ENCODE measurements around the gene SMIM43.
"Not testable (repeated sequence)": the region's sequence is repeated elsewhere in the genome, so short reads cannot be mapped to it uniquely, and the experiment has no call there.

SMIM43 gene

DNA sequence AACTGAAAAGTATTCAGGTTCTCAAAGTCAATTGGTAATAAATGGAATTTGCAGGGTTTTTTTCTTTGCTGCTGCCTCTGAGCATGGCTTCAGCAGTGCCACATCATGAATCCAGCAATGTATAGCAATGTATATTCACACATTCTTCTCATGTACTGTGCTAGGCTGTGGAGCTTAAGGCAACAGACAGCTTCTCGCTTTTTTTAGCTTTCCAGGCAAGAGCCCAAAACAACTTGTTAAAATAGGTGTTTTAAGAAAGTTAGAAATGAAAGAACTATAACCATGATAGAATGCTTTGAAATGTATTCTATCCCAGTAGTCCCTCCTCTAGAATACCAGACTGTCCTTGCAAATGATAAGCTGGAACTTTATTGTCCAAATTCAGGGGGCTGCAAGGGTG lies 30.4 kb downstream of the SMIM43 start:
- no peak for DNase-seq (ENCODE audit: low spot score)

DNA sequence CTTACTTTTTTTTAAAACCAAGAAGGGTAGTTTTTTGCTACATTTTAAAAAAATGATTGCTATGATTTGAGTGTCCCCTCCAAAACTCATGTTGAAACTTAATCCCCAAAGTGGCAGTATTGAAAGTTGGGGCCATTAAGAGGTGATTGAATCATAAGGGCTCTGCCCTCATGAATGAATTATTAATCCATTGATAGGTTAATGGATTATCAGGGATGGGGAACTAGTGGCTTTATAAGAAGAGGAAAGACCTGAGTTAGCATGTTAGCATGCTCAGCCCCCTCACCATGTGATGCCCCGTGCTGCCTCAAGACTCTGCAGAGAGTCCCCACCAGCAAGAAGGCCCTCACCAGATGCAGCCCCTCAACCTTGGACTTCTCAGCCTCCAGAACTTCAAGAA lies 31.0 kb downstream of the SMIM43 start:
- no peak for DNase-seq (ENCODE audit: low spot score)

- DNase-seq (ENCODE audit: low spot score) = not testable (repeated sequence)
Observed at GRCh38 chr4:121729753-121730152, 35.2 kb downstream of the SMIM43 start.

- DNase-seq (ENCODE audit: low spot score) = no peak
Observed at GRCh38 chr4:121728798-121729226, 36.2 kb downstream of the SMIM43 start.

DNA sequence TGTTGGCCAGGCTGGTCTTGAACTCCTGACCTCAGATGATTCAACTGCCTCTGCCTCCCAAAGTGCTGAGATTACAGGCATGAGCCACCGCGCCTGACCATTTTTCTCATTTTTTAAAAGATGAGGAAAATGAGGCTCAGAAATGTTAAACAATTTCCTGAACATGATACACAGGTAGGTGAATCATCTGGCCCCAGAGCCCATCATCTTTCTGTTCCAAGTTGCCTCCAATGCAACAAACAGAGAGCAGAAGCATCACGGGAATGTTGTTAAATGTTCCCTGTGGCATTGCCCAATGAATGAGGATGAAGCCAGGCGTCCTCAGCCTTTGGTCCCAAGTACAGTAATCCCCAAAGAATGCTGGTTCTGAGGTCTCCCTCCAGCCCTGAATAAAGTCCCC lies 36.9 kb downstream of the SMIM43 start:
- no peak for DNase-seq (ENCODE audit: low spot score)

DNA sequence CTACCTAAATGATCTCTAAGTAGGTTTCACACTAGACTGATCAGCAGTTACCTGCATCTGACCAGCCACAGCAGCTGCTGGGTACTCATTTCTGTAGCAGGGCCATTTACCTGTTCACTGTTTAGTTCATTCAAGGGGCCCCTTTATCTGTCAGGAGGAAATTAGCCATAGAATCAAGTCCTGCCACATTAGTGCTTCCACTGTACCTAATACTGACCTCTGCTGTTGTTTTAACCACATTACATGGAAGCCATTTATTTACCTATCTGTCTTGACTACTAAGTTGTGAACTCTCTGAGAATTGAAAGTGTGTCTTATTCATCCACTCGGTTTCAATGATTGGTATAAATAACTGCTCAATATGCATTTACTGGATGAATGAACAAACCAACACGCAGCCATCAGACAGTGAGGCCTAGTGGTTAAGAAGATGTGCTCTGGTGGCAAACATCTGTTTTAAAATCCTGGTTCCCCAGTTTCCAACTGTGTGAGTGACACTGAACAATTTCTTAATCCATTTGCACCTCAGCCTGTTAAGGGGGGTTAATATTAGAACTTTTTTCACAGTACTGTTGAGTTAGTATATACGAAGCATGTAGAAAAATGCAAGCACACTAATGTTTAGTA lies 38.2 kb downstream of the SMIM43 start:
- no peak for DNase-seq (ENCODE audit: low spot score)

GRCh38 chr4:121724671-121725070 lies 40.3 kb downstream of the SMIM43 start:
- no peak for DNase-seq (ENCODE audit: low spot score)

DNA sequence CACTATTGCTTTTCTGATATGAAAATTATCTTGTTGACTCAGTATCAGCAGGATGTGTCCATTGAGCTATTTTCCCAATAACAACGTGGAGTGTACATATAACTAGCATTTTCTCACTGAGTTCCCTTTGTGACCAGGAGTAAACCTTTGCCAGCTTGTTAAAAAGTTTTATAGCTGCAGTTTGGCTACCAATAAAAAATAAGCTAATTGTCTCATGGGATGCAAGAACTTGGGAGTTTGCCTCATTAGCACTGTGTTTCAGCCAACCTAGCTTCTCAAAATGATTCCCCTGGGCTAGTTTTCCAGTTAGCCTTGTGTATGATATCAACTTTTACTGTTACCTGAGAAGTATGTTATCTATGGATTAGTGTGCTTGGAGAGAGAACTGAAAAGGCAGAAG lies 43.3 kb downstream of the SMIM43 start:
- DNase-seq (ENCODE audit: low spot score) = no peak

DNA sequence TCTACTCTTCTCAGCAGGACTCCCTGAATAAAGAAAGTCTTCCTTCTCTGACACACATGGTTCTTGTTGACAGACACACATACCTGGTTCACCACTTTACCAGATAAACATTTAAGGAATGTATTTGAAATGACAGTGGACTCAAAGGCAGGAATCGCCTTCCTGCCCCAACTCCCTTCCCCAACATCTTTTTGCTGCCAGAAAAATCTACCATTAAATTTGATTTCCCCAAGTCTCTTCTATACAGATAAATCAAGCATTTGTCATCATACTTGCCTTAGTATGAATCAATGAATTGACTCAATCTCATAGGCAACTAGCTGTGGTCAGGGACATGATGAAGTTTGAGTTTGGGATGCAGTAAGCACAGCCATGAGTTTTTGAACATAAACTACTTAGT lies 44.9 kb downstream of the SMIM43 start:
- no peak for DNase-seq (ENCODE audit: low spot score)

GRCh38 chr4:121717680-121718237 lies 47.2 kb downstream of the SMIM43 start:
- no peak for DNase-seq (ENCODE audit: low spot score)

DNA sequence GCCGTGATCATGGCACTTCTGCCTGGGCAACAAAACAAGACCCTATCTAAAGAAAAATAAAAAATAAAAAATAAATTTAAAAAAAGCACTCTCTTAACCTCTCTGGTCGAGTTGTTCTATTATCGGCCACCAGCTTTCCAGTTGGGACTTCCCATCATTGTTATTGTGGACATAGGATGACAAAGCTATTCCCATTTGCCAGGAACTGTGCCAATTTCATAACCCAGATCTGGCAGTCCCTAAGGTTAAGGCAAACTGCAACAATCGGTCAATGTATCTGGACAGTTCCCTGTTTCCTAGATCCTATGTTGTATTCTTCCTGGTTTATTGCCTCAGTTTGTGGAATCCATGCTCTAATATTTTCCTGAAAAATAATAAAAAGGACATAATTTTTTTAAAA lies 50.4 kb downstream of the SMIM43 start:
- no peak for DNase-seq (ENCODE audit: low spot score)

- no peak for DNase-seq (ENCODE audit: low spot score)
Observed at GRCh38 chr4:121712783-121713182, 52.2 kb downstream of the SMIM43 start.

GRCh38 chr4:121712001-121712651 lies 52.8 kb downstream of the SMIM43 start:
- DNase-seq (ENCODE audit: low spot score) = no peak

- DNase-seq (ENCODE audit: low spot score) = peak; percentile 85
Observed at GRCh38 chr4:121711263-121712000, 53.5 kb downstream of the SMIM43 start.

DNA sequence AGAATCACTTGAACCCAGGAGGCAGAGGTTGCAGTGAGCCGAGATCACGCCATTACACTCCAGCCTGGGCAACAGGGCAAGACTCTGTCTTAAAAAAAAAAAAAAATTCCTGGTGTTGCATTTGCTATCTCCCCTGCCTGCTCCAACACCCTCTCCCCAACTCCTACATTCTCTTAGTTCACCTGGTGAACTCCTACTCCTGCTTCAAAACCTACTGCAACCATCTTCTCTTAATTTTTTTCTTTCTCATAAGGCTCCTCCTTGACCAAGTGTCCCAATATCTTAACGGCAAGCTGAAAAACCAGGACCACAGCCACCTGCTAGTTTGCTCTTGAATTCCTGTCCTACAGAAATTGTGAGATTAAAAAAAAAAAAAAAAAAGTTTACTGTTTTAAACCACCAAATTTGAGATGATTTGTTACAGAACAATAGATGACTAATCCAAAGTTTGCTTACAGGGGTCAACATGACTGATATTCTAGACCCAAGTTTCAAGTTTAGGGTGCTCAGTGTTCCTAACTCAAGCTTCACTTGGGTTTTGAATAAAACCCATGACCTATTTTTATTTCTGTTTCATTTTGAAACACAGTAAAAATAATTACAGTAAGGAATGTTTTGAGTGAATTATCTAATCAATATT lies 55.1 kb downstream of the SMIM43 start:
- DNase-seq (ENCODE audit: low spot score) = no peak
